C4-2B (cell line): ENCODE results near the gene CXorf49.
"Not testable (repeated sequence)": the region's sequence is repeated elsewhere in the genome, so short reads cannot be mapped to it uniquely, and the experiment has no call there.

ENCODE experiments used
- ZFX ChIP-seq: fragments of 450-650 bp; IDR thresholded peaks from 2 replicates; pipeline ENCODE4 v1.6.1; 2017
- TF ChIP-seq, protein P1 (sequence below): fragments of 450-650 bp; conservative IDR thresholded peaks from 2 replicates; pipeline ENCODE4 v1.5.1; 2017; ENCODE audit warnings: mild to moderate bottlenecking

- TF ChIP-seq, protein P1, sequence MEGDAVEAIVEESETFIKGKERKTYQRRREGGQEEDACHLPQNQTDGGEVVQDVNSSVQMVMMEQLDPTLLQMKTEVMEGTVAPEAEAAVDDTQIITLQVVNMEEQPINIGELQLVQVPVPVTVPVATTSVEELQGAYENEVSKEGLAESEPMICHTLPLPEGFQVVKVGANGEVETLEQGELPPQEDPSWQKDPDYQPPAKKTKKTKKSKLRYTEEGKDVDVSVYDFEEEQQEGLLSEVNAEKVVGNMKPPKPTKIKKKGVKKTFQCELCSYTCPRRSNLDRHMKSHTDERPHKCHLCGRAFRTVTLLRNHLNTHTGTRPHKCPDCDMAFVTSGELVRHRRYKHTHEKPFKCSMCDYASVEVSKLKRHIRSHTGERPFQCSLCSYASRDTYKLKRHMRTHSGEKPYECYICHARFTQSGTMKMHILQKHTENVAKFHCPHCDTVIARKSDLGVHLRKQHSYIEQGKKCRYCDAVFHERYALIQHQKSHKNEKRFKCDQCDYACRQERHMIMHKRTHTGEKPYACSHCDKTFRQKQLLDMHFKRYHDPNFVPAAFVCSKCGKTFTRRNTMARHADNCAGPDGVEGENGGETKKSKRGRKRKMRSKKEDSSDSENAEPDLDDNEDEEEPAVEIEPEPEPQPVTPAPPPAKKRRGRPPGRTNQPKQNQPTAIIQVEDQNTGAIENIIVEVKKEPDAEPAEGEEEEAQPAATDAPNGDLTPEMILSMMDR, result not testable (repeated sequence)
- not testable (repeated sequence) for TF ChIP-seq ZFX
Observed at GRCh38 chrX:71702853-71703252, 15.2 kb downstream of the CXorf49 start.
